CD14-positive monocyte (primary cell): ENCODE data around the gene CTCF. TPM values are rescaled to one million over a fixed set of nuclear protein-coding genes. Genes with fewer than 3 reads are reported as not detected.

Experiments used
- DNase-seq, 3 donors: peaks; one replicate each; pipeline ENCODE4 v3.0.0-alpha.2; 2011 to 2022
- H2AFZ ChIP-seq: 2 replicates; pipeline ENCODE4 v1.6.0; 2012; ENCODE audit warnings: mild to moderate bottlenecking, low read depth, low read length, inconsistent platforms; ENCODE audit not compliant: insufficient read depth, poor library complexity, severe bottlenecking
- H3K27ac ChIP-seq, 2 donors: 1 replicate in 1 of 2; 2 replicates in 1 of 2; pipeline ENCODE4 v1.5.1; 2012 to 2013; ENCODE audit warnings: low read length in 2 of 2, control low read depth in 1 of 2, inconsistent platforms in 1 of 2, low read depth in 1 of 2, mild to moderate bottlenecking in 1 of 2
- H3K27me3 ChIP-seq, 2 donors: one replicate each; pipeline versions ENCODE4 v1.6.0 to v1.6.1; 2011 to 2013; ENCODE audit warnings: low read length in 2 of 2; ENCODE audit not compliant: control insufficient read depth in 2 of 2, insufficient read depth in 2 of 2
- H3K36me3 ChIP-seq, 2 donors: replicated peaks in 1 of 2; 1 replicate in 1 of 2; 2 replicates in 1 of 2; pipeline versions ENCODE4 v1.5.1 to v1.6.1; 2012 to 2013; ENCODE audit warnings: low read length in 2 of 2, control low read depth in 1 of 2, inconsistent platforms in 1 of 2, mild to moderate bottlenecking in 1 of 2; ENCODE audit not compliant: insufficient read depth in 2 of 2, control insufficient read depth in 1 of 2
- H3K4me1 ChIP-seq, 2 donors: 1 replicate in 1 of 2; 2 replicates in 1 of 2; pipeline versions ENCODE4 v1.5.1 to v1.6.1; 2012 to 2013; ENCODE audit warnings: low read length in 2 of 2, control low read depth in 1 of 2, inconsistent platforms in 1 of 2, mild to moderate bottlenecking in 1 of 2, moderate library complexity in 1 of 2; ENCODE audit not compliant: insufficient read depth in 2 of 2, control insufficient read depth in 1 of 2
- H3K4me2 ChIP-seq: replicated peaks from 2 replicates; pipeline ENCODE3; 2012; ENCODE audit warnings: low read length, moderate library complexity, mild to moderate bottlenecking; ENCODE audit not compliant: poor library complexity, severe bottlenecking; ENCODE audit errors: extremely low read depth
- H3K4me3 ChIP-seq, 3 experiments: fragments of 200-600 bp in 1 of 3; sonication (generic) in 1 of 3; replicated peaks in 1 of 3; 1 replicate in 2 of 3; 2 replicates in 1 of 3; pipeline ENCODE4 v1.5.1; 2011 to 2013; ENCODE audit warnings: low read length in 3 of 3, mild to moderate bottlenecking in 3 of 3, control low read depth in 2 of 3, low read depth in 2 of 3, inconsistent platforms in 1 of 3, moderate library complexity in 1 of 3
- H3K79me2 ChIP-seq: 2 replicates; pipeline ENCODE4 v1.6.0; 2012; ENCODE audit warnings: mild to moderate bottlenecking, control low read depth, inconsistent platforms, low read length, moderate library complexity; ENCODE audit not compliant: insufficient read depth
- H3K9ac ChIP-seq: 2 replicates; pipeline ENCODE4 v1.6.0; 2017; ENCODE audit warnings: low read length, mild to moderate bottlenecking; ENCODE audit not compliant: insufficient read depth, poor library complexity, severe bottlenecking
- H3K9me3 ChIP-seq, 2 donors: replicated peaks in 1 of 2; 1 replicate in 1 of 2; 2 replicates in 1 of 2; pipeline versions ENCODE4 v1.5.1 to v1.6.1; 2012 to 2013; ENCODE audit warnings: low read length in 2 of 2, control low read depth in 1 of 2; ENCODE audit not compliant: control insufficient read depth in 1 of 2, insufficient read depth in 1 of 2
- H4K20me1 ChIP-seq: 2 replicates; pipeline ENCODE4 v1.6.0; 2012; ENCODE audit warnings: mild to moderate bottlenecking, low read length, control low read depth, moderate library complexity; ENCODE audit not compliant: insufficient read depth
- H3K27ac Mint-ChIP-seq, 7 donors: one replicate each; pipeline ENCODE4 v1.8.0; 2020; ENCODE audit warnings: mild to moderate bottlenecking in 7 of 7, mixed read lengths in 7 of 7, moderate library complexity in 6 of 7, inconsistent platforms in 2 of 7
- H3K27me3 Mint-ChIP-seq, 3 donors: one replicate each; pipeline ENCODE4 v1.8.0; 2021 to 2022; ENCODE audit warnings: low read depth in 3 of 3, mild to moderate bottlenecking in 3 of 3, mixed read lengths in 3 of 3, moderate library complexity in 3 of 3, inconsistent platforms in 1 of 3
- H3K36me3 Mint-ChIP-seq, 2 donors: one replicate each; pipeline ENCODE4 v1.8.0; 2020; ENCODE audit warnings: mixed read lengths in 2 of 2, inconsistent platforms in 1 of 2, mild to moderate bottlenecking in 1 of 2
- H3K4me1 Mint-ChIP-seq: one replicate; pipeline ENCODE4 v1.8.0; 2020; ENCODE audit warnings: mild to moderate bottlenecking, mixed read lengths
- H3K4me3 Mint-ChIP-seq, 2 donors: one replicate each; pipeline ENCODE4 v1.8.0; 2020; ENCODE audit warnings: mild to moderate bottlenecking in 2 of 2, mixed read lengths in 2 of 2, moderate library complexity in 1 of 2
- H3K9me3 Mint-ChIP-seq, 7 donors: one replicate each; pipeline ENCODE4 v1.8.0; 2020 to 2022; ENCODE audit warnings: mixed read lengths in 7 of 7, mild to moderate bottlenecking in 6 of 7, moderate library complexity in 6 of 7, inconsistent platforms in 2 of 7
- WGBS: methylation state at CpG from one replicate; pipeline ENCODE4 v1.1.5; 2013; ENCODE audit warnings: missing lambda C conversion rate; ENCODE audit not compliant: insufficient coverage; 5-methylcytosine and 5-hydroxymethylcytosine counted together
- intact Hi-C, 2 donors: fragments of 100-400 bp; cut with micrococcal nuclease; formaldehyde crosslinking; loops; one replicate each; pipeline versions ENCODE4 v1.15.0 to v1.15.1; 2023
- polyA plus RNA-seq, 3 donors: library from polyadenylated mRNA; depleted of rRNA in 1 of 3; unstranded in 2 of 3; stranded (reverse) in 1 of 3; fragments of 300-500 nt in 2 of 3; fragments of >200 nt in 1 of 3; fragmentation: Illumina TruSeq in 2 of 3; gene quantifications; 1 replicate in 2 of 3; 2 replicates in 1 of 3; pipeline ENCODE4 v1.2.3, GENCODE V29; 2012 to 2021
- TF ChIP-seq, protein P1 (sequence below): fragments of 200-600 bp; IDR thresholded peaks from one replicate; pipeline ENCODE4 v1.8.0; 2022; ENCODE audit warnings: antibody characterized with exemption, mild to moderate bottlenecking

CTCF gene
- polyA plus RNA-seq, 3 donors, result 8.4 to 29.9 (median 17.7) TPM

DNA sequence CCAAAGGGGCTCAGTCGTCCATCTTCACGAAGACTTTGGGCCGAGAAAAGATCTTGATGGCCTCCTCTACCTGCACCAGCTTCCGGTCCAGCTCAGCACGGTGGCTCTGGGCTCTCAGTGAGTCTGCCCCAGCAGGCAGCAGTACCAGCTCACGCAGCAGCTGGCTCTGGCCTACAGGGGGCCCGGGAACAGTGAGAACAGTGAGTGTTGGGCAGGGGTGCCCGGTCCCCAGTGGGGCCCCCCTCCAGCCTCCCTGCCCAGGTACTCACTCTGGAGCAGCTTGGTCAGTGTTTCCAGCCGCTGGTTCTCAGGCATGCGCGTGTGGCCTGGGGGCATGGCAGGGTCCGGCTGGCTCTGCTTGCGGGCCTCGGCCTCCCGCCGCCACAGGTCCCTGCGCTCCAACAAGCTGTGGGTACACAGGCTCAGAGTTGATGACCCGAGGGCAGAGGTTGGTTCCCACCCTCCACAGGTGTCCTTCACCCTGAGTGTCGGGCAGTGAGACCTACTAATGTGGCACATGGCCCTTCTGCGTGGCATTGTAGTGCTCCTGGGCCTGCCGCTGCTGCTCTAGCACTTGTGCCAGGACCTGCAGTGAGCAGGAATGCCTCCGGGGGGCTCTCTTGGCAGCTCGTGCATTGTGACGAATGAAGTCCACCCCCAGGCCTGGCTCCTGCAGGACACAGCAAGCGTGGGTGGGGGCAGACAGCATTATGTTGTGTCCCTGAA, 101.0 kb downstream of the CTCF start:
- no peak overlapping the region for H3K9ac ChIP-seq
- peaks cover 8% of the 10 kb centered on the region for H3K79me2 ChIP-seq
- no peaks in the 10 kb centered on the region for H3K9me3 ChIP-seq
- no peaks in the 10 kb centered on the region for H3K36me3 ChIP-seq
- H3K4me2 ChIP-seq, result no peak overlapping the region
- H3K27me3 Mint-ChIP-seq, result peaks cover 8 to 10% (median 8%) of the 10 kb centered on the region in 3 donors
- no peaks in the 10 kb centered on the region for H3K9me3 Mint-ChIP-seq
- H3K4me3 Mint-ChIP-seq, result no peak overlapping the region
- intact Hi-C loops, result loop anchor here (10.0 kb wide), 5 partner anchors 139 to 421 kb away; partner anchors contain the start of genes CENPT (in 1 of the 2), NFATC3 (in 1 of the 2), NUTF2 (in 1 of the 2) and RANBP10 (in 1 of the 2)
- DNase-seq, result no peak
- no peak overlapping the region for H3K4me3 ChIP-seq
- no peaks in the 10 kb centered on the region for H4K20me1 ChIP-seq
- WGBS, result 94% methylated on average over 23 of the region's 25 CpGs
- peaks cover 0 to 5% of the 10 kb centered on the region in 2 donors for H3K27me3 ChIP-seq
- H3K4me1 Mint-ChIP-seq, result peaks cover 36% of the 10 kb centered on the region
- TF ChIP-seq, protein P1, sequence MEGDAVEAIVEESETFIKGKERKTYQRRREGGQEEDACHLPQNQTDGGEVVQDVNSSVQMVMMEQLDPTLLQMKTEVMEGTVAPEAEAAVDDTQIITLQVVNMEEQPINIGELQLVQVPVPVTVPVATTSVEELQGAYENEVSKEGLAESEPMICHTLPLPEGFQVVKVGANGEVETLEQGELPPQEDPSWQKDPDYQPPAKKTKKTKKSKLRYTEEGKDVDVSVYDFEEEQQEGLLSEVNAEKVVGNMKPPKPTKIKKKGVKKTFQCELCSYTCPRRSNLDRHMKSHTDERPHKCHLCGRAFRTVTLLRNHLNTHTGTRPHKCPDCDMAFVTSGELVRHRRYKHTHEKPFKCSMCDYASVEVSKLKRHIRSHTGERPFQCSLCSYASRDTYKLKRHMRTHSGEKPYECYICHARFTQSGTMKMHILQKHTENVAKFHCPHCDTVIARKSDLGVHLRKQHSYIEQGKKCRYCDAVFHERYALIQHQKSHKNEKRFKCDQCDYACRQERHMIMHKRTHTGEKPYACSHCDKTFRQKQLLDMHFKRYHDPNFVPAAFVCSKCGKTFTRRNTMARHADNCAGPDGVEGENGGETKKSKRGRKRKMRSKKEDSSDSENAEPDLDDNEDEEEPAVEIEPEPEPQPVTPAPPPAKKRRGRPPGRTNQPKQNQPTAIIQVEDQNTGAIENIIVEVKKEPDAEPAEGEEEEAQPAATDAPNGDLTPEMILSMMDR, result peak; percentile 57
- H3K36me3 Mint-ChIP-seq, result peaks cover 7 to 11% of the 10 kb centered on the region in 2 donors
- H3K27ac Mint-ChIP-seq, result no peak overlapping the region
- no peak overlapping the region for H3K27ac ChIP-seq
- no peak overlapping the region for H2AFZ ChIP-seq
- peaks cover 41 to 57% of the 10 kb centered on the region in 2 donors for H3K4me1 ChIP-seq

DNA sequence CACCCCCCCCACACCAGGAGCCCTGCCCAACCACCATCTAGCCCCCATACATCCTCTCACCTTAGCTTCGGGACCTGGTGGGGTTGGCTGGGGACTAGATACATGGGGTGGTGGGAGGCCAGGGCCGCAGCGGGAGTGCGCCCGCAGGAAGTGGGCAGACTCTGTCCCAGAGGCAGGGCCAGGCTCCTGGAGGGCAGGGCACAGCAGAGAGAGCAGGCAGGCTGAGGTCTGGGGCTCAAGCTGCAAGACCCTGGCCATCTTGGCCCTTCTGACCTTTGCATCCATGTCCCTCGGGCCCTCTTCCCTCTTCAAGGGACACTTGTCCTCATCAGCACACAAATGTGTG, 101.5 kb downstream of the CTCF start:
- H3K4me1 Mint-ChIP-seq, result peaks cover 38% of the 10 kb centered on the region
- Histone ChIP-seq H3K4me2 (no peak overlapping the region), H3K79me2 (peaks cover 8% of the 10 kb centered on the region), H3K4me3 (no peak overlapping the region), H4K20me1 (no peaks in the 10 kb centered on the region), H3K27ac (no peak overlapping the region), H3K36me3 (no peaks in the 10 kb centered on the region), H3K9me3 (no peaks in the 10 kb centered on the region), H3K27me3 (peaks cover 0 to 5% of the 10 kb centered on the region in 2 donors), H2AFZ (no peak overlapping the region), H3K4me1 (peaks cover 45 to 58% of the 10 kb centered on the region in 2 donors), H3K9ac (no peak overlapping the region)
- no peak for DNase-seq
- TF ChIP-seq, protein P1, result peak; percentile 38
- H3K9me3 Mint-ChIP-seq, result peaks cover 0 to 1% (median 0%) of the 10 kb centered on the region in 7 donors
- intact Hi-C loops, result loop anchor here (10.0 kb wide), 5 partner anchors 139 to 421 kb away; partner anchors contain the start of genes CENPT (in 1 of the 2), NFATC3 (in 1 of the 2), NUTF2 (in 1 of the 2) and RANBP10 (in 1 of the 2)
- H3K27ac Mint-ChIP-seq, result no peak overlapping the region
- WGBS, result 100% methylated on average over 3 of the region's 6 CpGs
- no peak overlapping the region for H3K4me3 Mint-ChIP-seq
- H3K27me3 Mint-ChIP-seq, result peaks cover 8 to 10% (median 8%) of the 10 kb centered on the region in 3 donors
- H3K36me3 Mint-ChIP-seq, result peaks cover 8 to 9% of the 10 kb centered on the region in 2 donors
